Measurements from ENCODE around the gene SPATA2L.

SPATA2L gene

DNA sequence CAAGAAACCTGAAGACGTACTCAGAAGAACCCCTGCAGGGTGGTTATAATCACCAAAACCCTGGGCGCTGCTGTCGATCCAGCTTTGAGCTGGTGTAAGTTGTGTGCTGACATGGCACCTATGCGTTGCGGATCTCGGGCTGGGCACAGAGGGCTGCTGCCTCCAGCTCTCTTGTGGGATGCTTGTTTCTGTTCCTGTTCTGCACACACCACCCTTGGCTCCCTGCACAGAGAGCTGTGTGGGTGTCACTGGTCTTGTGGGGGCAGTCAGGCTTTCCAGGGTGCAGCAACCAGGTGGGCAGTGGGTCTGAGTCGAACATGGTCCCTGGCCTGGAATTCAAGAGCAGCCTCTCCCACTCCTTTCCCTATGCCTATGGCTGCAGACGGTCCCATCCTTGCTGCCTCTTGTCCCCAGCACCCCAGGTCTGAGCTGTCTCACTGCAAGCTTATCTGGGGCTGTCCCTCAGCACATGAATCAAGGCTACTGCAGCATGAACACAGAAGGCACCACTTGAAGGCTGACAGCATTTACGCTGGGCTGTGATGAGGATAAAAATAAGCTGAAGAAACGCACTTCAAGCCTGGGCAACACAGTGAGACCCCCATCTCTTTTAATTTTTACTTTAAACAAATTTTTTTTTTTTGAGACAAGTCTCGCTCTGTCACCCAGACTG, 40.0 kb upstream of the SPATA2L start:
- TF ChIP-seq, protein P1, sequence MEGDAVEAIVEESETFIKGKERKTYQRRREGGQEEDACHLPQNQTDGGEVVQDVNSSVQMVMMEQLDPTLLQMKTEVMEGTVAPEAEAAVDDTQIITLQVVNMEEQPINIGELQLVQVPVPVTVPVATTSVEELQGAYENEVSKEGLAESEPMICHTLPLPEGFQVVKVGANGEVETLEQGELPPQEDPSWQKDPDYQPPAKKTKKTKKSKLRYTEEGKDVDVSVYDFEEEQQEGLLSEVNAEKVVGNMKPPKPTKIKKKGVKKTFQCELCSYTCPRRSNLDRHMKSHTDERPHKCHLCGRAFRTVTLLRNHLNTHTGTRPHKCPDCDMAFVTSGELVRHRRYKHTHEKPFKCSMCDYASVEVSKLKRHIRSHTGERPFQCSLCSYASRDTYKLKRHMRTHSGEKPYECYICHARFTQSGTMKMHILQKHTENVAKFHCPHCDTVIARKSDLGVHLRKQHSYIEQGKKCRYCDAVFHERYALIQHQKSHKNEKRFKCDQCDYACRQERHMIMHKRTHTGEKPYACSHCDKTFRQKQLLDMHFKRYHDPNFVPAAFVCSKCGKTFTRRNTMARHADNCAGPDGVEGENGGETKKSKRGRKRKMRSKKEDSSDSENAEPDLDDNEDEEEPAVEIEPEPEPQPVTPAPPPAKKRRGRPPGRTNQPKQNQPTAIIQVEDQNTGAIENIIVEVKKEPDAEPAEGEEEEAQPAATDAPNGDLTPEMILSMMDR (IDR thresholded peaks at IDR 0.05), result no peak

DNA sequence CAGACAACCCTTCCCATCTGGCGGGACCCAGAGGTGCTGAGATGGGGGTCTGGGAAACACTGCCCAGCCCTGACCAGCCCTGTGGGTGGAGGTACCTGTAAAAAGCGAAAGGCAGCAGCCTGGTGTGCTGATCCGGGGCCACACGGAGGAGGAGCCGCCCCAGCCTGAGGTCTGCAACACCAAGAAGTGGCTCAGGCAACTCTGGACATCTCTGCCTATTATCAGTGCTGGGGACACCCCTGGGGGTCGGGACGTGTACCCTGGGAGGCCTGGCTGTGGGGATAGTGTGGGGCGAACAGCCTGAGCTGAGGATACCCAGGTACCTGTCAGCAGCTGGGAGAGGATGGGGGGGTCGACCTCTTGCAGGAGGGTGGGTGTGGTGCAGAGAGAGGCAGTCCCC, 37.9 kb upstream of the SPATA2L start:
- TF ChIP-seq, protein P1 (IDR thresholded peaks at IDR 0.05), result no peak

DNA sequence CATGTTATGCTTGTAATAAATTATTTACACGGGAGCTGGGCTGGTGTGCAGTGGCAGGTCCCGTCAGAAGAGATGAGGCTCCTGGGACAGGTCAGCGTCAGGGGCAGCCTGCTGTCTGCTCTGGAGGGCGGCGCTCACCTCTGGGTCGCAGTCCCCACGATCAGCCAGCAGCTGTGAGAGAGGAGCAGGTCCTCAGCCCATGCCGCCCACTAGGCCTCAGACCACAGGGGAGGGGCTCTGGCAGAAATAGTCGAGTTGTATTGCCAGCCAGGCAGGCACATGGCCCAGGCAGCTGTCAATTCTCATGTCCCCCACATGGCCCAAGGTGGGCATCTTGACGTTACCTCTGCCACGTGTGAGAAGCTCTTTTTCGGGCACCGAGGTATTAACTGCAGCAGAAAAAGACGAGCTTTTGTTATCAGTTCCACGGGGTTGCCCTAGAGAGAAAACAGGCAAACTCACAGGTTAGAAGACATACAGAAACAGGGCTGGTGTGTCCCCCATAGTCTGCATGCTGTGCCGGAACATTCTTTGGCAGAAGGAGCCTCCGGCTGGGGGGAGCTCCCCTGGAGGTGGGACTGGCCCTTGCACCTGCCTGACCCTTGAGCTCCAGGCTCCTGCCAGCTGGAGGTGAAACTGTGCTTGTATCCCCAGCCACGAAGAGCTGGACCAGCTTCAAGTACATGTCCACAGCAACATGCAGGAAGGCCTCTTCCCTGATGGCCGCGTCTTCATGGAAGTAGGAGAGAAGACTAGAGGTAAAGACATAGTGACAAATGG, 37.2 kb upstream of the SPATA2L start:
- TF ChIP-seq, protein P1 (IDR thresholded peaks at IDR 0.05), result no peak

DNA sequence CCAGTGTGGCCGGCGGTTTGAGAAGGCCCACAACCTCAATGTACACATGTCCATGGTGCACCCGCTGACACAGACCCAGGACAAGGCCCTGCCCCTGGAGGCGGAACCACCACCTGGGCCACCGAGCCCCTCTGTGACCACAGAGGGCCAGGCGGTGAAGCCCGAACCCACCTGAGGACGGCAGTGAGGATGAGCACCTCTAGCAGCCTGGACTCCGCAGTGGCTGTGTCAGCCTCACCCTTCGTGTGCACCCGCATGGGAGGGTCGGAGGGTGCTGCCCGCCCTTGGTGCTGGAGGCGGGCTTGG, 36.5 kb upstream of the SPATA2L start:
- TF ChIP-seq, protein P1 (IDR thresholded peaks at IDR 0.05), result no peak

DNA sequence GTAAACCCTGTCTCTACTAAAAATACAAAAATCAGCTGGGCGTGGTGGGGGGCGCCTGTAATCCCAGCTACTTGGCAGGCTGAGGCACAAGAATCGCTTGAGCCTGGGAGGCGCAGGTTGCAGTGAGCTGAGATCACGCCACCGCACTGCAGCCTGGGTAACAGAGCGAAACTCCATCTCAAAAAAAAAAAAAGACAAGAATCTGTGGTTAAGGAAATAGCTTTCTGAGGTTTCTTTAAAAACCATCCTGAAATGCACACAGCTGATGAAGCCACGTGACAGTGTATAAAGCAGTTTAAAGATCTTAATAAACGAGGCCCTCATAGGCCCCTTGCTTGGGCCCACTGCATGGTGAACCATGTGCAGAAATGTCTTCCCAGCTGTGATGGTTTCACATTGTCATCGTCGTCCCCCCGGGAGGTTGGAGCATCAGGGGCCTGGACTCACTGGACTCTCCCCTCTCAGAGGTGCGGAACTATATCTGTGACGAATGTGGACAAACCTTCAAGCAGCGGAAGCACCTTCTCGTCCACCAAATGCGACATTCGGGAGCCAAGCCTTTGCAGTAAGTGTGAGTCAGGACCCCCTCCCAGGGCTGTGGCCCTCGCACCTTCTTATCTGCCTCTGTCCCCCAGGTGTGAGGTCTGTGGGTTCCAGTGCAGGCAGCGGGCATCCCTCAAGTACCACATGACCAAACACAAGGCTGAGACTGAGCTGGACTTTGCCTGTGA, 36.0 kb upstream of the SPATA2L start:
- TF ChIP-seq, protein P1 (IDR thresholded peaks at IDR 0.05), result no peak

DNA sequence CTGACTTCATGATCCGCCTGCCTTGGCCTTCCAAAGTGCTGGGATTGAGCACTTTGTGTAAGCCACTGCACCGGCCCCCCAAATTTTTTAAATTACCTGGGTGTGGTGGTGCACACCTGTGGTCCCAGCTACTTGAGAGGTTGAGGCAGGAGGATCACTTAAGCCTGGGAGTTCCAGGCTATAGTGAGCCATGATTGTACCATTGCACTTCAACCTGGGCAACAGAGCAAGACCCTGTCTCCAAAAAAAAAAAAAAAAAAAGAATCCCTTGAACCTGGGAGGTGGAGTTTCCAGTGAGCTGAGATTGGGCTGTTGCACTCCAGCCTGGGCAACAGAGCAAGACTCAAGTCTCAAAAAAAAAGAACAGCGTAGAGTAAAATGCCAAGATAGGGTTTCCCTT, 35.0 kb upstream of the SPATA2L start:
- TF ChIP-seq, protein P1 (IDR thresholded peaks at IDR 0.05), result no peak

DNA sequence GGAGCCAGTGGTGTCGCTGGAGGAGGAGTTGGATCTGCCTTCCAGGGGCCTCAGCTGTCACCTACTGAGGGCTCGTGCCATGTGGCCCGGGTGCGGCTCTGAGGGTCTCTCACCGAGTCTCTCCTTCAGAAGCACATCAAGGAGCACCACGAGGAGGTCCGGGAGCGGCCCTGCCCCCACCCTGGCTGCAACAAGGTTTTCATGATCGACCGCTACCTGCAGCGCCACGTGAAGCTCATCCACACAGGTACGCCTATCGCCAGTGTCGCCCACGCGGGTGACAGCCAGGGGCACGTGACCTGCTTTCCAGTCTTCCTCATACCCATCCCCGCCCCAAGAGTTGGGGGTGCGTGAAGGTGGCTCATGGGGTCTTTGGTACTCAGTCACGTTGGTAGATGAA, 32.3 kb upstream of the SPATA2L start:
- TF ChIP-seq, protein P1 (IDR thresholded peaks at IDR 0.05), result no peak

Data from LNCAP (cell line).